ENCODE results near the gene PITPNC1. TPM values are rescaled to one million over a fixed set of nuclear protein-coding genes. Genes with fewer than 3 reads are reported as not detected.
"Not testable (repeated sequence)": the region's sequence is repeated elsewhere in the genome, so short reads cannot be mapped to it uniquely, and the experiment has no call there.

The PITPNC1 gene
- total RNA-seq, 1 experiment from 2014 or later: 40.1 TPM

DNA sequence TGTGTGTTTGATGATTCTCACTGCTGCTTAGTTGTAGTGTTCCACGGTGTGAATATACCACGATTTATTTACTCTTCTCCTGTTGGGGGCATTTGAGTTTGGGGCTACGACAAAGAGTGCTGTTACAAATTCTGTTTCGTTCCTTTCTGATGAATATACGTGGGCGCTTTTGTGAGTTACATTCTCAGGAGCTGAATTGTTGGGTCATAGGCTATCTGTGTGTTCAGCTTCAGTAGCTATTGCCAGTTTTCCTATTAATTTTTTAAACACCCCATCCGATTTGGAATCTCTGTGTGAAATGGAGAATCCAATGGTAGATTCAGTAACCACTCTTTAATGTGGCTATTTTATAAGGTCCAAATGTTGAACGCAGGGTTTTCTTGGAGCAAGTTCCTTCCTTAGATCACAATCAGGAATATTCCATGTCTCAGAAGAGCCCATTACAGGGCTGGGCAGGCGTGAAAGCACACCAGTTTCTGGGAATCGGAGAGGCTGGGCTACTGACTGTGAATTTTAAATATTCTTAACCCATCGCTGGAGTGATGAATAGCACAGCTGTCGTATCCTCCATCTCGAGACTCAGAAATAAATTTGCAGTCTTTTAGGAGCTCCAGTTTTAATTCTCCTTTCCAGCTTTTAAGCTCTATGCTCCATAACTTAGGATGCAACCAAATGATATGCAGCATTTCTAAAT, 115.9 kb downstream of the PITPNC1 start:
- H3K27ac Mint-ChIP-seq (ENCODE audit: low read depth, unreplicated experiment): no peak overlapping the region
- POLR2A ChIA-PET: no interaction called here
- BruUV-seq (replicated peaks): no TSS peak
- intact Hi-C loops (cut with micrococcal nuclease): no loop called here
- H3K36me3 Mint-ChIP-seq (ENCODE audit: insufficient read depth, unreplicated experiment): peaks cover 5% of the 10 kb centered on the region
- CTCF ChIA-PET: interaction anchor here (0.7 to 1.1 kb wide), 2 partner anchors 108 to 117 kb away, joined by 3 read pairs; no protein-coding TSS in a partner anchor
- TF ChIP-seq, protein P1, sequence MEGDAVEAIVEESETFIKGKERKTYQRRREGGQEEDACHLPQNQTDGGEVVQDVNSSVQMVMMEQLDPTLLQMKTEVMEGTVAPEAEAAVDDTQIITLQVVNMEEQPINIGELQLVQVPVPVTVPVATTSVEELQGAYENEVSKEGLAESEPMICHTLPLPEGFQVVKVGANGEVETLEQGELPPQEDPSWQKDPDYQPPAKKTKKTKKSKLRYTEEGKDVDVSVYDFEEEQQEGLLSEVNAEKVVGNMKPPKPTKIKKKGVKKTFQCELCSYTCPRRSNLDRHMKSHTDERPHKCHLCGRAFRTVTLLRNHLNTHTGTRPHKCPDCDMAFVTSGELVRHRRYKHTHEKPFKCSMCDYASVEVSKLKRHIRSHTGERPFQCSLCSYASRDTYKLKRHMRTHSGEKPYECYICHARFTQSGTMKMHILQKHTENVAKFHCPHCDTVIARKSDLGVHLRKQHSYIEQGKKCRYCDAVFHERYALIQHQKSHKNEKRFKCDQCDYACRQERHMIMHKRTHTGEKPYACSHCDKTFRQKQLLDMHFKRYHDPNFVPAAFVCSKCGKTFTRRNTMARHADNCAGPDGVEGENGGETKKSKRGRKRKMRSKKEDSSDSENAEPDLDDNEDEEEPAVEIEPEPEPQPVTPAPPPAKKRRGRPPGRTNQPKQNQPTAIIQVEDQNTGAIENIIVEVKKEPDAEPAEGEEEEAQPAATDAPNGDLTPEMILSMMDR (IDR thresholded peaks at IDR 0.05; ENCODE audit: unreplicated experiment): no peak
- no peaks in the 10 kb centered on the region for H3K9me3 Mint-ChIP-seq (ENCODE audit: unreplicated experiment)
- H3K4me1 Mint-ChIP-seq (ENCODE audit: insufficient read depth, unreplicated experiment): peaks cover 10% of the 10 kb centered on the region
- H3K27me3 Mint-ChIP-seq (ENCODE audit: insufficient read depth, unreplicated experiment): no peaks in the 10 kb centered on the region
- H3K4me3 Mint-ChIP-seq (ENCODE audit: unreplicated experiment): no peak overlapping the region
- no peak for DNase-seq (ENCODE audit: unreplicated experiment)

DNA sequence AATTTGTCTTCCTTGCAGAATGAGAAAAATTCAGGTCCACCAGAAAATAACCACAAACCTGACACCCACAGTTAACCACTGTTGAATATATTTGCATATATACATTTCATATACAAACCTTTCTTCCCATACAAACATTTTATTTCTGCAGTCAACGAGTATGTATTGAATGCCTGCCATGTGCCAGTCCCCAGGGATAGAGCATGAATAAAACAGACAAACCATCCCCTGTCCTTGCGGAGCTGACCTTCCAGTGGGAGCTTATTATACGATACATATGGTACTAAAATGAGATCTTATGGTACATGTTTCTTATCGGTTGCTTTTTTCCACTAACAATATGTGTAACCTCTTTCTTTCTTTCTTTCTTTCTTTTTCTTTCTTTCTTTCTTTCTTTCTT, 116.7 kb downstream of the PITPNC1 start:
- H3K4me3 Mint-ChIP-seq (ENCODE audit: unreplicated experiment): no peak overlapping the region
- intact Hi-C loops (cut with micrococcal nuclease): no loop called here
- peaks cover 5% of the 10 kb centered on the region for H3K36me3 Mint-ChIP-seq (ENCODE audit: insufficient read depth, unreplicated experiment)
- peaks cover 10% of the 10 kb centered on the region for H3K4me1 Mint-ChIP-seq (ENCODE audit: insufficient read depth, unreplicated experiment)
- no TSS peak for BruUV-seq (replicated peaks)
- POLR2A ChIA-PET: no interaction called here
- CTCF ChIA-PET: interaction anchor here (1.1 kb wide), 1 partner anchor 118 kb away, joined by 3 read pairs; no protein-coding TSS in a partner anchor
- DNase-seq (ENCODE audit: unreplicated experiment): no peak
- no peaks in the 10 kb centered on the region for H3K9me3 Mint-ChIP-seq (ENCODE audit: unreplicated experiment)
- no peaks in the 10 kb centered on the region for H3K27me3 Mint-ChIP-seq (ENCODE audit: insufficient read depth, unreplicated experiment)
- H3K27ac Mint-ChIP-seq (ENCODE audit: low read depth, unreplicated experiment): no peak overlapping the region
- TF ChIP-seq, protein P1 (IDR thresholded peaks at IDR 0.05; ENCODE audit: unreplicated experiment): no peak

DNA sequence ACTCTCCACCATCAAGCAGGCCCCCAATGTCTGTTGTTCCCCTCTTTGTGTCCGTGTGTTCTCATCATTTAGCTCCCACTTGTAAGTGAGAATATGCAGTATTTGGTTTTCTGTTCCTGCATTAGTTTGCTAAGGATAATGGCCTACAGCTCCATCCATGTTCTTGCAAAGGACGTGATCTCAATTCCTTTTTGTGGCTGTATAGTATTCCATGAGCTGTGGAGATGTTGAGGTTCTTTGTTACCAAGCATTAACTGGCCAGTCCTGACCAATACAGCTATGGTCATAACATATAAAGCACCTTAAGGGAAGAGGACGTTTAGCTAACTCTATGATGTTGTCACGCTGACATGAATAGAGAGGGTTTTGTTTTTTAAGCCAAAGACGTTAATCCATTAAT, 118.5 kb downstream of the PITPNC1 start:
- H3K4me1 Mint-ChIP-seq (ENCODE audit: insufficient read depth, unreplicated experiment); H3K9me3 Mint-ChIP-seq (ENCODE audit: unreplicated experiment); H3K27me3 Mint-ChIP-seq (ENCODE audit: insufficient read depth, unreplicated experiment); DNase-seq (ENCODE audit: unreplicated experiment); H3K4me3 Mint-ChIP-seq (ENCODE audit: unreplicated experiment); intact Hi-C loops (cut with micrococcal nuclease); BruUV-seq (replicated peaks); H3K36me3 Mint-ChIP-seq (ENCODE audit: insufficient read depth, unreplicated experiment); H3K27ac Mint-ChIP-seq (ENCODE audit: low read depth, unreplicated experiment); POLR2A ChIA-PET: not testable (repeated sequence)
- CTCF ChIA-PET: interaction anchor here (0.6 kb wide), 1 partner anchor 766 kb away, joined by 3 read pairs; no protein-coding TSS in a partner anchor

DNA sequence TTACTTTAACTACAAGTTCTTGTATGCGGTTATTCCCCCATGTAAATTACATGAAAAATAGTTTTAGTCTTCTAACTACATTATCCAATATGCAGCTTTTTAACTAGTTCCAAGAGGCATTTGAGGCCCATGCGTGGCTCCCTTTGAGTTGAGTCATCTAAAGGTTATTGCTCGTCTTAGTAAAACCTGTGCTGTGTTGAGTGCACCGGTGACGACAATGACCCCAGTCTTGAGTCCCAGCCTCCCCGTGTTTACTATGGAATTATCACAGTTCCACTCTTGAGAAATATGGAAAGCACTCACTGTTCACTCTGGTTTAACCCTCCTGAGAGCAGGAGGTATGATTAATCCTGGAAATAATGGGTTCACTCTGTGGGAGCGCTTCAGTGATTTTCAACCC, 119.2 kb downstream of the PITPNC1 start:
- intact Hi-C loops (cut with micrococcal nuclease): no loop called here
- Mint-ChIP-seq H3K27ac (ENCODE audit: low read depth, unreplicated experiment) (no peak overlapping the region), H3K4me3 (ENCODE audit: unreplicated experiment) (no peak overlapping the region), H3K27me3 (ENCODE audit: insufficient read depth, unreplicated experiment) (no peaks in the 10 kb centered on the region), H3K4me1 (ENCODE audit: insufficient read depth, unreplicated experiment) (peaks cover 1% of the 10 kb centered on the region), H3K9me3 (ENCODE audit: unreplicated experiment) (no peaks in the 10 kb centered on the region), H3K36me3 (ENCODE audit: insufficient read depth, unreplicated experiment) (no peaks in the 10 kb centered on the region)
- CTCF ChIA-PET: no interaction called here
- no TSS peak for BruUV-seq (replicated peaks)
- no peak for DNase-seq (ENCODE audit: unreplicated experiment)
- TF ChIP-seq, protein P1 (IDR thresholded peaks at IDR 0.05; ENCODE audit: unreplicated experiment): no peak
- POLR2A ChIA-PET: no interaction called here

Data from MCF 10A (cell line).